Fibroblast of lung (primary cell): ENCODE results near the gene PIAS4.

ENCODE experiments used
- CTCF ChIP-seq, 2 donors: IDR thresholded peaks in 1 of 2; conservative IDR thresholded peaks in 1 of 2; 1 replicate in 1 of 2; 2 replicates in 1 of 2; pipeline ENCODE4 v1.5.1; 2011 to 2012; ENCODE audit warnings: low read length in 2 of 2, control low read depth in 1 of 2, inconsistent platforms in 1 of 2, low read depth in 1 of 2, mild to moderate bottlenecking in 1 of 2
- EZH2 ChIP-seq: IDR thresholded peaks from 2 replicates; pipeline ENCODE4 v1.5.1; 2012; ENCODE audit warnings: low read length, control low read depth, mild to moderate bottlenecking; ENCODE audit errors: missing control alignments

GRCh38 chr19:3970808-3971598 lies 36.5 kb upstream of the PIAS4 start, which contains the start of gene DAPK3:
- no peak for TF ChIP-seq CTCF (conservative IDR thresholded peaks at IDR 0.05 in 1 of 2, IDR thresholded peaks at IDR 0.05 in 1 of 2; ENCODE audit: low read depth in 1 of 2, low read length in 2 of 2)
- TF ChIP-seq EZH2, result no peak
